ENCODE results near the gene RAP1GAP. TPM values are rescaled to one million over a fixed set of nuclear protein-coding genes. Genes with fewer than 3 reads are reported as not detected.

The RAP1GAP gene
- total and polyA plus RNA-seq, 4 donors, result 8.6 to 23.1 (median 11.3) TPM

DNA sequence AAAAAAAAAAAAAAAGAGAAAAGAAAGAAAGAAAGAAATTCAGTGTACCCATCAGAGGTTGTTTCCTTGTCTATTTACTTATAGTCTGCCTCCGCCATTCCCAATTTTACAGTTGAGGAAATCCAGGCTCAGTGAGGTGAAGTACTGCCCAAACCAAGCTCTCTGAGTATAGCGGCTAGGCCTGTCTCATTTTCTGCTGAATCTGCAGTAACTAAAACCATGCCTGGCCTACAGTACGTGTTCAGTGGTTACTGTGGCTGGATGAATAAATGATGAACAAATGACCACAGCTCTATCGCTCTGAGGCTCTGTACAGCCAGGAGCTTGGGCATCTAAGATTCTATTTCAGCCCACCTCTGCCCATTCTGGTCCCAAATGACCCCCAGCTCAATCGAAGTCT lies 24.3 kb downstream of the RAP1GAP start:
- no peaks in the 10 kb centered on the region for H3K9me3 ChIP-seq (ENCODE audit: control insufficient read depth in 4 of 4, low read length in 3 of 4)
- WGBS, result 87% methylated on average over 5 of the region's 5 CpGs
- H3K9ac ChIP-seq (ENCODE audit: low read depth in 1 of 2, low read length in 2 of 2), result no peak overlapping the region
- TF ChIP-seq EGR1 (IDR thresholded peaks at IDR 0.05; ENCODE audit: low read depth in 2 of 2) (no peak), RAD21 (IDR thresholded peaks at IDR 0.05) (no peak), JUND (IDR thresholded peaks at IDR 0.05) (no peak), FOXA2 (IDR thresholded peaks at IDR 0.05) (no peak), HNF4G (IDR thresholded peaks at IDR 0.05) (no peak), RXRA (IDR thresholded peaks at IDR 0.05) (no peak)
- TF ChIP-seq, protein P1, sequence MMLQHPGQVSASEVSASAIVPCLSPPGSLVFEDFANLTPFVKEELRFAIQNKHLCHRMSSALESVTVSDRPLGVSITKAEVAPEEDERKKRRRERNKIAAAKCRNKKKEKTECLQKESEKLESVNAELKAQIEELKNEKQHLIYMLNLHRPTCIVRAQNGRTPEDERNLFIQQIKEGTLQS (IDR thresholded peaks at IDR 0.05), result no peak
- TF ChIP-seq, protein P2, sequence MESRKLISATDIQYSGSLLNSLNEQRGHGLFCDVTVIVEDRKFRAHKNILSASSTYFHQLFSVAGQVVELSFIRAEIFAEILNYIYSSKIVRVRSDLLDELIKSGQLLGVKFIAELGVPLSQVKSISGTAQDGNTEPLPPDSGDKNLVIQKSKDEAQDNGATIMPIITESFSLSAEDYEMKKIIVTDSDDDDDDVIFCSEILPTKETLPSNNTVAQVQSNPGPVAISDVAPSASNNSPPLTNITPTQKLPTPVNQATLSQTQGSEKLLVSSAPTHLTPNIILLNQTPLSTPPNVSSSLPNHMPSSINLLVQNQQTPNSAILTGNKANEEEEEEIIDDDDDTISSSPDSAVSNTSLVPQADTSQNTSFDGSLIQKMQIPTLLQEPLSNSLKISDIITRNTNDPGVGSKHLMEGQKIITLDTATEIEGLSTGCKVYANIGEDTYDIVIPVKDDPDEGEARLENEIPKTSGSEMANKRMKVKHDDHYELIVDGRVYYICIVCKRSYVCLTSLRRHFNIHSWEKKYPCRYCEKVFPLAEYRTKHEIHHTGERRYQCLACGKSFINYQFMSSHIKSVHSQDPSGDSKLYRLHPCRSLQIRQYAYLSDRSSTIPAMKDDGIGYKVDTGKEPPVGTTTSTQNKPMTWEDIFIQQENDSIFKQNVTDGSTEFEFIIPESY (IDR thresholded peaks at IDR 0.05), result no peak
- TF ChIP-seq, protein P3, sequence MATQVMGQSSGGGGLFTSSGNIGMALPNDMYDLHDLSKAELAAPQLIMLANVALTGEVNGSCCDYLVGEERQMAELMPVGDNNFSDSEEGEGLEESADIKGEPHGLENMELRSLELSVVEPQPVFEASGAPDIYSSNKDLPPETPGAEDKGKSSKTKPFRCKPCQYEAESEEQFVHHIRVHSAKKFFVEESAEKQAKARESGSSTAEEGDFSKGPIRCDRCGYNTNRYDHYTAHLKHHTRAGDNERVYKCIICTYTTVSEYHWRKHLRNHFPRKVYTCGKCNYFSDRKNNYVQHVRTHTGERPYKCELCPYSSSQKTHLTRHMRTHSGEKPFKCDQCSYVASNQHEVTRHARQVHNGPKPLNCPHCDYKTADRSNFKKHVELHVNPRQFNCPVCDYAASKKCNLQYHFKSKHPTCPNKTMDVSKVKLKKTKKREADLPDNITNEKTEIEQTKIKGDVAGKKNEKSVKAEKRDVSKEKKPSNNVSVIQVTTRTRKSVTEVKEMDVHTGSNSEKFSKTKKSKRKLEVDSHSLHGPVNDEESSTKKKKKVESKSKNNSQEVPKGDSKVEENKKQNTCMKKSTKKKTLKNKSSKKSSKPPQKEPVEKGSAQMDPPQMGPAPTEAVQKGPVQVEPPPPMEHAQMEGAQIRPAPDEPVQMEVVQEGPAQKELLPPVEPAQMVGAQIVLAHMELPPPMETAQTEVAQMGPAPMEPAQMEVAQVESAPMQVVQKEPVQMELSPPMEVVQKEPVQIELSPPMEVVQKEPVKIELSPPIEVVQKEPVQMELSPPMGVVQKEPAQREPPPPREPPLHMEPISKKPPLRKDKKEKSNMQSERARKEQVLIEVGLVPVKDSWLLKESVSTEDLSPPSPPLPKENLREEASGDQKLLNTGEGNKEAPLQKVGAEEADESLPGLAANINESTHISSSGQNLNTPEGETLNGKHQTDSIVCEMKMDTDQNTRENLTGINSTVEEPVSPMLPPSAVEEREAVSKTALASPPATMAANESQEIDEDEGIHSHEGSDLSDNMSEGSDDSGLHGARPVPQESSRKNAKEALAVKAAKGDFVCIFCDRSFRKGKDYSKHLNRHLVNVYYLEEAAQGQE (IDR thresholded peaks at IDR 0.05), result no peak
- TF ChIP-seq, protein P4, sequence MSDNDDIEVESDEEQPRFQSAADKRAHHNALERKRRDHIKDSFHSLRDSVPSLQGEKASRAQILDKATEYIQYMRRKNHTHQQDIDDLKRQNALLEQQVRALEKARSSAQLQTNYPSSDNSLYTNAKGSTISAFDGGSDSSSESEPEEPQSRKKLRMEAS (IDR thresholded peaks at IDR 0.05), result no peak
- no peaks in the 10 kb centered on the region for H3K27me3 ChIP-seq (ENCODE audit: control insufficient read depth in 4 of 4, insufficient read depth in 4 of 4, low read length in 3 of 4)
- no peaks in the 10 kb centered on the region for H3K36me3 ChIP-seq (ENCODE audit: control insufficient read depth in 4 of 4, insufficient read depth in 3 of 4, low read depth in 1 of 4, low read length in 3 of 4)
- peaks cover 3 to 11% (median 8%) of the 10 kb centered on the region in 4 donors for H3K4me1 ChIP-seq (ENCODE audit: control insufficient read depth in 4 of 4, insufficient read depth in 4 of 4, low read length in 3 of 4)
- no peak for DNase-seq (ENCODE audit: low spot score)
- H3K4me3 ChIP-seq (ENCODE audit: low read depth in 1 of 3, low read length in 3 of 3), result no peak overlapping the region
- H3K27ac ChIP-seq (ENCODE audit: low read depth in 1 of 2, low read length in 2 of 2), result no peak overlapping the region

DNA sequence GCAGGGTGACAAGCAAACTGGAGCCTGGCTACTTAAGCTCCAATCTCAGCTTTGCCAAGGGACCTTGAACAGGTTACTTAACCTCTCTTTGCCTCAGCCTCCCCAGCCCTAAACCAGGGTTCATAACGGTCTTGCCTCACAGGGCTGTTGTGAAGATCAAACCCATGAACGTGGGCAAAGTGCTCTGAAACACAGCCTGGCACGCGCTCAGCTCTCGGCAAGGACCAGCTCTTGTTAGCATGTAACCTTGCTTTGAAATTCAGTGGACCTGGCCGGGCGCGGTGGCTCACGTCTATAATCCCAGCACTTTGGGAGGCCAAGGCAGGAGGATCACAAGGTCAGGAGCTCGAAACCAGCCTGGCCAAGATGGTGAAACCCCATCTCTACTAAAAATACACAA lies 24.8 kb downstream of the RAP1GAP start:
- no peaks in the 10 kb centered on the region for H3K36me3 ChIP-seq (ENCODE audit: control insufficient read depth in 4 of 4, insufficient read depth in 3 of 4, low read depth in 1 of 4, low read length in 3 of 4)
- H3K9ac ChIP-seq (ENCODE audit: low read depth in 1 of 2, low read length in 2 of 2), result no peak overlapping the region
- 90% methylated on average over 10 of the region's 10 CpGs for WGBS
- DNase-seq (ENCODE audit: low spot score), result no peak
- H3K9me3 ChIP-seq (ENCODE audit: control insufficient read depth in 4 of 4, low read length in 3 of 4), result no peaks in the 10 kb centered on the region
- H3K4me1 ChIP-seq (ENCODE audit: control insufficient read depth in 4 of 4, insufficient read depth in 4 of 4, low read length in 3 of 4), result peaks cover 3 to 11% (median 8%) of the 10 kb centered on the region in 4 donors
- H3K27ac ChIP-seq (ENCODE audit: low read depth in 1 of 2, low read length in 2 of 2), result no peak overlapping the region
- TF ChIP-seq, protein P4 (IDR thresholded peaks at IDR 0.05), result no peak
- TF ChIP-seq EGR1 (IDR thresholded peaks at IDR 0.05; ENCODE audit: low read depth in 2 of 2) (no peak), RAD21 (IDR thresholded peaks at IDR 0.05) (no peak)
- TF ChIP-seq, protein P3 (IDR thresholded peaks at IDR 0.05), result no peak
- TF ChIP-seq, protein P2 (IDR thresholded peaks at IDR 0.05), result no peak
- TF ChIP-seq, protein P5, sequence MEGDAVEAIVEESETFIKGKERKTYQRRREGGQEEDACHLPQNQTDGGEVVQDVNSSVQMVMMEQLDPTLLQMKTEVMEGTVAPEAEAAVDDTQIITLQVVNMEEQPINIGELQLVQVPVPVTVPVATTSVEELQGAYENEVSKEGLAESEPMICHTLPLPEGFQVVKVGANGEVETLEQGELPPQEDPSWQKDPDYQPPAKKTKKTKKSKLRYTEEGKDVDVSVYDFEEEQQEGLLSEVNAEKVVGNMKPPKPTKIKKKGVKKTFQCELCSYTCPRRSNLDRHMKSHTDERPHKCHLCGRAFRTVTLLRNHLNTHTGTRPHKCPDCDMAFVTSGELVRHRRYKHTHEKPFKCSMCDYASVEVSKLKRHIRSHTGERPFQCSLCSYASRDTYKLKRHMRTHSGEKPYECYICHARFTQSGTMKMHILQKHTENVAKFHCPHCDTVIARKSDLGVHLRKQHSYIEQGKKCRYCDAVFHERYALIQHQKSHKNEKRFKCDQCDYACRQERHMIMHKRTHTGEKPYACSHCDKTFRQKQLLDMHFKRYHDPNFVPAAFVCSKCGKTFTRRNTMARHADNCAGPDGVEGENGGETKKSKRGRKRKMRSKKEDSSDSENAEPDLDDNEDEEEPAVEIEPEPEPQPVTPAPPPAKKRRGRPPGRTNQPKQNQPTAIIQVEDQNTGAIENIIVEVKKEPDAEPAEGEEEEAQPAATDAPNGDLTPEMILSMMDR (IDR thresholded peaks at IDR 0.05; ENCODE audit: low read depth, low read length, missing input control), result no peak
- no peaks in the 10 kb centered on the region for H3K27me3 ChIP-seq (ENCODE audit: control insufficient read depth in 4 of 4, insufficient read depth in 4 of 4, low read length in 3 of 4)
- no peak overlapping the region for H3K4me3 ChIP-seq (ENCODE audit: low read depth in 1 of 3, low read length in 3 of 3)

All from liver (tissue), 9 donors.